WTC11 (cell line): Measurements from ENCODE around the gene CCSER2. TPM values are rescaled to one million over a fixed set of nuclear protein-coding genes. Genes with fewer than 3 reads are reported as not detected.

Source experiments
- ATAC-seq: fragments of 200-7000 bp; cut with Tn5 transposase; 2 replicates; pipeline ENCODE4 v1.10.0; 2021; ENCODE audit warnings: mild to moderate bottlenecking, moderate library complexity
- CTCF ChIA-PET: fragments of 300-600 bp; sonication (Branson Sonifier 250); formaldehyde crosslinking; loops from one replicate; lab custom pipeline; 2021; ENCODE audit warnings: antibody characterized with exemption; lab: Charles Lee
- POLR2A ChIA-PET: fragments of 350-600 bp; sonication (Branson Sonifier 250); formaldehyde crosslinking; loops from one replicate; lab custom pipeline; 2021; ENCODE audit warnings: antibody characterized with exemption; lab: Charles Lee
- DNase-seq: peaks from one replicate; pipeline ENCODE4 v3.0.0; 2021; ENCODE audit warnings: low spot score
- H3K27ac Mint-ChIP-seq: 2 replicates; pipeline ENCODE4 v1.8.0; 2021; ENCODE audit warnings: mixed read lengths
- H3K27me3 Mint-ChIP-seq: 2 replicates; pipeline ENCODE4 v1.8.0; 2021; ENCODE audit warnings: low read depth, mild to moderate bottlenecking, moderate library complexity, mixed read lengths
- H3K36me3 Mint-ChIP-seq: 2 replicates; pipeline ENCODE4 v1.8.0; 2021; ENCODE audit warnings: mixed read lengths
- H3K4me1 Mint-ChIP-seq: 2 replicates; pipeline ENCODE4 v1.8.0; 2022; ENCODE audit warnings: mixed read lengths
- H3K4me3 Mint-ChIP-seq: 2 replicates; pipeline ENCODE4 v1.8.0; 2021; ENCODE audit warnings: mild to moderate bottlenecking, moderate library complexity, mixed read lengths
- H3K9me3 Mint-ChIP-seq: 2 replicates; pipeline ENCODE4 v1.8.0; 2021; ENCODE audit warnings: mixed read lengths
- CREB1 ChIP-seq: sonication (generic); formaldehyde crosslinking; IDR thresholded peaks from 2 replicates; pipeline ENCODE4 v1.8.0; 2023; ENCODE audit warnings: mild to moderate bottlenecking, missing genetic modification reagents
- FOXK1 ChIP-seq: sonication (generic); formaldehyde crosslinking; IDR thresholded peaks from 2 replicates; pipeline ENCODE4 v1.8.0; 2022; ENCODE audit warnings: mild to moderate bottlenecking, moderate library complexity, missing genetic modification reagents
- GABPB1 ChIP-seq: sonication (generic); formaldehyde crosslinking; IDR thresholded peaks from 2 replicates; pipeline ENCODE4 v1.8.1; 2023; ENCODE audit warnings: mild to moderate bottlenecking, missing genetic modification reagents
- IRF2 ChIP-seq: sonication (generic); formaldehyde crosslinking; IDR thresholded peaks from 2 replicates; pipeline ENCODE4 v1.8.0; 2022; ENCODE audit warnings: low read depth, missing genetic modification reagents, borderline replicate concordance
- KAT7 ChIP-seq: sonication (generic); formaldehyde crosslinking; IDR thresholded peaks from 2 replicates; pipeline ENCODE4 v1.8.1; 2023; ENCODE audit warnings: missing genetic modification reagents, mild to moderate bottlenecking, borderline replicate concordance
- NR2C2 ChIP-seq: sonication (generic); formaldehyde crosslinking; IDR thresholded peaks from 2 replicates; pipeline ENCODE4 v1.8.0; 2022; ENCODE audit warnings: mild to moderate bottlenecking, missing genetic modification reagents
- SMAD4 ChIP-seq: sonication (generic); formaldehyde crosslinking; IDR thresholded peaks from 2 replicates; pipeline ENCODE4 v1.8.0; 2022; ENCODE audit warnings: mild to moderate bottlenecking, missing genetic modification reagents
- TCF7 ChIP-seq: sonication (generic); formaldehyde crosslinking; IDR thresholded peaks from 2 replicates; pipeline ENCODE4 v1.8.0; 2022; ENCODE audit warnings: mild to moderate bottlenecking, low read depth, missing genetic modification reagents, moderate library complexity
- TP53 ChIP-seq: sonication (generic); formaldehyde crosslinking; IDR thresholded peaks from 2 replicates; pipeline ENCODE4 v1.8.1; 2023; ENCODE audit warnings: mild to moderate bottlenecking, missing genetic modification reagents
- ZBTB21 ChIP-seq: sonication (generic); formaldehyde crosslinking; IDR thresholded peaks from 2 replicates; pipeline ENCODE4 v1.8.1; 2023; ENCODE audit warnings: mild to moderate bottlenecking, missing genetic modification reagents, borderline replicate concordance
- ZNF138 ChIP-seq: sonication (generic); formaldehyde crosslinking; conservative IDR thresholded peaks from 2 replicates; pipeline ENCODE4 v1.8.1; 2022; ENCODE audit warnings: mild to moderate bottlenecking, moderate library complexity, missing genetic modification reagents
- ZNF219 ChIP-seq: sonication (generic); formaldehyde crosslinking; IDR thresholded peaks from 2 replicates; pipeline ENCODE4 v1.8.0; 2023; ENCODE audit warnings: missing genetic modification reagents, mild to moderate bottlenecking, borderline replicate concordance
- ZNF263 ChIP-seq: sonication (generic); formaldehyde crosslinking; IDR thresholded peaks from 2 replicates; pipeline ENCODE4 v1.8.1; 2022; ENCODE audit warnings: low read depth, mild to moderate bottlenecking, moderate library complexity, missing genetic modification reagents
- ZNF396 ChIP-seq: fragments of 250-450 bp; sonication (Bioruptor Pico); IDR thresholded peaks from 2 replicates; pipeline ENCODE4 v1.8.0; 2021; ENCODE audit warnings: mild to moderate bottlenecking, moderate library complexity, borderline replicate concordance
- total RNA-seq: library from RNA; stranded (reverse); gene quantifications from 3 replicates; pipeline ENCODE4 v1.2.3, GENCODE V29; 2021
- TF ChIP-seq, protein P1 (sequence below): sonication (generic); formaldehyde crosslinking; IDR thresholded peaks from 2 replicates; pipeline ENCODE4 v1.8.0; 2022; ENCODE audit warnings: mild to moderate bottlenecking, missing genetic modification reagents
- TF ChIP-seq, protein P2 (sequence below): sonication (generic); formaldehyde crosslinking; IDR thresholded peaks from 2 replicates; pipeline ENCODE4 v1.8.1; 2022; ENCODE audit warnings: low read depth, mild to moderate bottlenecking, moderate library complexity, missing genetic modification reagents, borderline replicate concordance
- TF ChIP-seq, protein P3 (sequence below): sonication (generic); formaldehyde crosslinking; IDR thresholded peaks from 2 replicates; pipeline ENCODE4 v1.8.1; 2022; ENCODE audit warnings: low read depth, missing genetic modification reagents, borderline replicate concordance
- TF ChIP-seq, protein P4 (sequence below): fragments of 250-450 bp; sonication (Bioruptor Pico); IDR thresholded peaks from 2 replicates; pipeline ENCODE4 v1.9.0; 2021; ENCODE audit warnings: mild to moderate bottlenecking, borderline replicate concordance
- TF ChIP-seq, protein P5 (sequence below): fragments of 250-450 bp; sonication (Bioruptor Pico); IDR thresholded peaks from 2 replicates; pipeline ENCODE4 v1.8.0; 2021; ENCODE audit warnings: mild to moderate bottlenecking
- TF ChIP-seq, protein P6 (sequence below): fragments of 250-450 bp; sonication (Bioruptor Pico); conservative IDR thresholded peaks from 2 replicates; pipeline ENCODE4 v1.9.0; 2021; ENCODE audit warnings: mild to moderate bottlenecking

The CCSER2 gene
- total RNA-seq, 1 experiment from 2014 or later, result 30.6 TPM

DNA sequence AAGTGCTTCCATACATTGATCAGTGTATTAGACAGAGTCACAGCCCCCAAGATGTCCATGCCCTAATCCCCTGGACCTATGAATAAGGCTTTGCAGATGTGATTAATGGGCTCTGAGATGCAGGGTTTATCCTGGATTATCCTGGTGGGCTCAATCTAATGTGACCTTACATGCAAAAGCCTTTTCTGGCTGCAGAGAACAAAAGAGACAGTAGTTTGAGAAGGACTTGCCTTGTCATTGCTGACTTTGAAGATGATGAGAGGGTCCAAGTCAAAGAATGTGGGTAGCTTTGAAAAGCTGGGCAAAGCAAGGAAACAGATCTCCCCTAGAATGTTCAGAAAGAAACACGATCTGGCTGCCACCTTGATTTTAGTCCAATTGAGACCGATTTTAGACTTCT, 238.7 kb downstream of the CCSER2 start:
- H3K4me3 Mint-ChIP-seq, result no peak overlapping the region
- H3K27me3 Mint-ChIP-seq, result no peaks in the 10 kb centered on the region; the same call in 1 of the 2 replicates
- ChIA-PET POLR2A (no interaction called here), CTCF (interaction anchor here (1.4 to 3.2 kb wide), 4 partner anchors 19 to 46 kb away, joined by 6 to 19 read pairs (median 8); no protein-coding TSS in a partner anchor)
- H3K4me1 Mint-ChIP-seq, result peaks cover 34% of the 10 kb centered on the region
- peaks cover 15% of the 10 kb centered on the region for H3K9me3 Mint-ChIP-seq
- ATAC-seq (peak; percentile 39), DNase-seq (no peak)
- peak overlapping the region; percentile 90 for H3K27ac Mint-ChIP-seq
- H3K36me3 Mint-ChIP-seq, result peaks cover 9% of the 10 kb centered on the region
- TF ChIP-seq, protein P1, sequence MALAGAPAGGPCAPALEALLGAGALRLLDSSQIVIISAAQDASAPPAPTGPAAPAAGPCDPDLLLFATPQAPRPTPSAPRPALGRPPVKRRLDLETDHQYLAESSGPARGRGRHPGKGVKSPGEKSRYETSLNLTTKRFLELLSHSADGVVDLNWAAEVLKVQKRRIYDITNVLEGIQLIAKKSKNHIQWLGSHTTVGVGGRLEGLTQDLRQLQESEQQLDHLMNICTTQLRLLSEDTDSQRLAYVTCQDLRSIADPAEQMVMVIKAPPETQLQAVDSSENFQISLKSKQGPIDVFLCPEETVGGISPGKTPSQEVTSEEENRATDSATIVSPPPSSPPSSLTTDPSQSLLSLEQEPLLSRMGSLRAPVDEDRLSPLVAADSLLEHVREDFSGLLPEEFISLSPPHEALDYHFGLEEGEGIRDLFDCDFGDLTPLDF (CRISPR knock-in tag), result no peak
- TF ChIP-seq IRF2 (no peak), NR2C2 (CRISPR knock-in tag) (no peak), TP53 (CRISPR knock-in tag) (no peak), CREB1 (no peak), TCF7 (CRISPR knock-in tag) (no peak), FOXK1 (CRISPR knock-in tag) (no peak), KAT7 (CRISPR knock-in tag) (no peak), ZNF263 (CRISPR knock-in tag) (no peak), ZNF138 (CRISPR knock-in tag) (no peak), ZNF396 (CRISPR knock-in tag) (no peak), GABPB1 (no peak), ZNF219 (CRISPR knock-in tag) (no peak), SMAD4 (no peak), ZBTB21 (CRISPR knock-in tag) (no peak)
- TF ChIP-seq, protein P2, sequence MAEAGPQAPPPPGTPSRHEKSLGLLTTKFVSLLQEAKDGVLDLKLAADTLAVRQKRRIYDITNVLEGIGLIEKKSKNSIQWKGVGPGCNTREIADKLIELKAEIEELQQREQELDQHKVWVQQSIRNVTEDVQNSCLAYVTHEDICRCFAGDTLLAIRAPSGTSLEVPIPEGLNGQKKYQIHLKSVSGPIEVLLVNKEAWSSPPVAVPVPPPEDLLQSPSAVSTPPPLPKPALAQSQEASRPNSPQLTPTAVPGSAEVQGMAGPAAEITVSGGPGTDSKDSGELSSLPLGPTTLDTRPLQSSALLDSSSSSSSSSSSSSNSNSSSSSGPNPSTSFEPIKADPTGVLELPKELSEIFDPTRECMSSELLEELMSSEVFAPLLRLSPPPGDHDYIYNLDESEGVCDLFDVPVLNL, result no peak
- TF ChIP-seq, protein P3, sequence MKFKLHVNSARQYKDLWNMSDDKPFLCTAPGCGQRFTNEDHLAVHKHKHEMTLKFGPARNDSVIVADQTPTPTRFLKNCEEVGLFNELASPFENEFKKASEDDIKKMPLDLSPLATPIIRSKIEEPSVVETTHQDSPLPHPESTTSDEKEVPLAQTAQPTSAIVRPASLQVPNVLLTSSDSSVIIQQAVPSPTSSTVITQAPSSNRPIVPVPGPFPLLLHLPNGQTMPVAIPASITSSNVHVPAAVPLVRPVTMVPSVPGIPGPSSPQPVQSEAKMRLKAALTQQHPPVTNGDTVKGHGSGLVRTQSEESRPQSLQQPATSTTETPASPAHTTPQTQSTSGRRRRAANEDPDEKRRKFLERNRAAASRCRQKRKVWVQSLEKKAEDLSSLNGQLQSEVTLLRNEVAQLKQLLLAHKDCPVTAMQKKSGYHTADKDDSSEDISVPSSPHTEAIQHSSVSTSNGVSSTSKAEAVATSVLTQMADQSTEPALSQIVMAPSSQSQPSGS (CRISPR knock-in tag), result no peak
- TF ChIP-seq, protein P4, sequence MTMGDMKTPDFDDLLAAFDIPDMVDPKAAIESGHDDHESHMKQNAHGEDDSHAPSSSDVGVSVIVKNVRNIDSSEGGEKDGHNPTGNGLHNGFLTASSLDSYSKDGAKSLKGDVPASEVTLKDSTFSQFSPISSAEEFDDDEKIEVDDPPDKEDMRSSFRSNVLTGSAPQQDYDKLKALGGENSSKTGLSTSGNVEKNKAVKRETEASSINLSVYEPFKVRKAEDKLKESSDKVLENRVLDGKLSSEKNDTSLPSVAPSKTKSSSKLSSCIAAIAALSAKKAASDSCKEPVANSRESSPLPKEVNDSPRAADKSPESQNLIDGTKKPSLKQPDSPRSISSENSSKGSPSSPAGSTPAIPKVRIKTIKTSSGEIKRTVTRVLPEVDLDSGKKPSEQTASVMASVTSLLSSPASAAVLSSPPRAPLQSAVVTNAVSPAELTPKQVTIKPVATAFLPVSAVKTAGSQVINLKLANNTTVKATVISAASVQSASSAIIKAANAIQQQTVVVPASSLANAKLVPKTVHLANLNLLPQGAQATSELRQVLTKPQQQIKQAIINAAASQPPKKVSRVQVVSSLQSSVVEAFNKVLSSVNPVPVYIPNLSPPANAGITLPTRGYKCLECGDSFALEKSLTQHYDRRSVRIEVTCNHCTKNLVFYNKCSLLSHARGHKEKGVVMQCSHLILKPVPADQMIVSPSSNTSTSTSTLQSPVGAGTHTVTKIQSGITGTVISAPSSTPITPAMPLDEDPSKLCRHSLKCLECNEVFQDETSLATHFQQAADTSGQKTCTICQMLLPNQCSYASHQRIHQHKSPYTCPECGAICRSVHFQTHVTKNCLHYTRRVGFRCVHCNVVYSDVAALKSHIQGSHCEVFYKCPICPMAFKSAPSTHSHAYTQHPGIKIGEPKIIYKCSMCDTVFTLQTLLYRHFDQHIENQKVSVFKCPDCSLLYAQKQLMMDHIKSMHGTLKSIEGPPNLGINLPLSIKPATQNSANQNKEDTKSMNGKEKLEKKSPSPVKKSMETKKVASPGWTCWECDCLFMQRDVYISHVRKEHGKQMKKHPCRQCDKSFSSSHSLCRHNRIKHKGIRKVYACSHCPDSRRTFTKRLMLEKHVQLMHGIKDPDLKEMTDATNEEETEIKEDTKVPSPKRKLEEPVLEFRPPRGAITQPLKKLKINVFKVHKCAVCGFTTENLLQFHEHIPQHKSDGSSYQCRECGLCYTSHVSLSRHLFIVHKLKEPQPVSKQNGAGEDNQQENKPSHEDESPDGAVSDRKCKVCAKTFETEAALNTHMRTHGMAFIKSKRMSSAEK (CRISPR knock-in tag), result no peak
- TF ChIP-seq, protein P5, sequence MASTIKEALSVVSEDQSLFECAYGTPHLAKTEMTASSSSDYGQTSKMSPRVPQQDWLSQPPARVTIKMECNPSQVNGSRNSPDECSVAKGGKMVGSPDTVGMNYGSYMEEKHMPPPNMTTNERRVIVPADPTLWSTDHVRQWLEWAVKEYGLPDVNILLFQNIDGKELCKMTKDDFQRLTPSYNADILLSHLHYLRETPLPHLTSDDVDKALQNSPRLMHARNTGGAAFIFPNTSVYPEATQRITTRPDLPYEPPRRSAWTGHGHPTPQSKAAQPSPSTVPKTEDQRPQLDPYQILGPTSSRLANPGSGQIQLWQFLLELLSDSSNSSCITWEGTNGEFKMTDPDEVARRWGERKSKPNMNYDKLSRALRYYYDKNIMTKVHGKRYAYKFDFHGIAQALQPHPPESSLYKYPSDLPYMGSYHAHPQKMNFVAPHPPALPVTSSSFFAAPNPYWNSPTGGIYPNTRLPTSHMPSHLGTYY (CRISPR knock-in tag), result no peak
- TF ChIP-seq, protein P6, sequence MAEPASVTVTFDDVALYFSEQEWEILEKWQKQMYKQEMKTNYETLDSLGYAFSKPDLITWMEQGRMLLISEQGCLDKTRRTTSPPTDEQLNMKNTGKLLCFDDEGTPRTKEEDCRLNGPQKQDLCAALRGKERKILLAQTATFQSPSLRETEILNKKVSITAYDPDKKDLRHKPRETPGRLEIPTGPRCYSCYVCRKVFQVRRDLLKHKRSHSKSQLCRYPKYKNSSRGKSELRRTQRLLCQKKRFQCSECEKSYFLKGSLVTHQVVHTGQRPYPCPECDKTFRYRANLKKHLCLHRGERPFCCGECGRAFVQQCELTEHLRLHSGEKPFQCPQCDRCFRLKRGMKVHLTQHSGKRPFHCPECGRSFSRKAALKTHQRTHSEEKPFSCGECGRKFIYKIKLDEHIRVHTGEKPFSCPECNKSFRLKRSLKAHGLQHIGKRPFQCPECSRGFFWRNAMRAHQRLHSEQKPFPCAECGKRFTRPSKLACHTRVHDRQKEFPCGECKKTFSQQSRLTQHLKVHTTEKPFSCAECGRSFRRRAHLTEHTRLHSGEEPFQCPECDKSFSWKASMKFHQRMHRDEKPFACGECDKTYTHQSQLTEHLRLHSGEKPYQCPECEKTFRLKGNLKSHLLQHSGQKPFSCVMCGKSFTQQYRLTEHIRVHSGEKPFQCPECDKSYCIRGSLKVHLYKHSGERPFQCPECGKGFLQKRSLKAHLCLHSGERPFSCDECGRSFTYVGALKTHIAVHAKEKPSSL, result no peak
